GM08714 (cell line): ENCODE results near the gene APBB2.
"Not testable (repeated sequence)": the region's sequence is repeated elsewhere in the genome, so short reads cannot be mapped to it uniquely, and the experiment has no call there.

Experiments
- H3K4me3 ChIP-seq: fragments of 200-500 bp; sonication (Bioruptor generic); 2 replicates; pipeline ENCODE4 v1.5.1; 2014; ENCODE audit warnings: mild to moderate bottlenecking, low read length, inconsistent platforms
- ZNF274 ChIP-seq: IDR thresholded peaks from 2 replicates; pipeline ENCODE4 v1.6.1; 2012; ENCODE audit warnings: mild to moderate bottlenecking, low read depth, low read length

The APBB2 gene

GRCh38 chr4:41079881-41080560 is 134.3 kb downstream of the APBB2 start:
- TF ChIP-seq ZNF274, result no peak
- H3K4me3 ChIP-seq, result no peak overlapping the region

DNA sequence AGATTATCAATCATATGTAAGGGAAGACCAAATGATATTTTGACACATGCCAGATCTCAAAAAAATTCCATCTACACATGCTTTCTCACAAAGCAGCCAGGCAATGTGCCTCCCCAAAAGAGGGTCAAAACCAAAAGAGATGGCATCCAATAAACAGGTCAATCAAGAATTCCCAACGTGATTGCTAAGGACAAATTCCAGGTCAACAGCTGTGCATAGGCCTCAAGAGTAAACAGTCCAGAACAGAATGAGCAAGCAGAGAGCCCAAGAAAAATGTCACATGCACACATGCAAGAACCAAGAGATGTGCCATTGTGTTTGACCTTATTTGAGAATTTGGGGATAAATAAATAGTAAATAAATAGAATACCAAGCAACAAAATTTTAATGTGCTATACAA is 136.7 kb downstream of the APBB2 start:
- no peak overlapping the region for H3K4me3 ChIP-seq
- TF ChIP-seq ZNF274, result no peak

DNA sequence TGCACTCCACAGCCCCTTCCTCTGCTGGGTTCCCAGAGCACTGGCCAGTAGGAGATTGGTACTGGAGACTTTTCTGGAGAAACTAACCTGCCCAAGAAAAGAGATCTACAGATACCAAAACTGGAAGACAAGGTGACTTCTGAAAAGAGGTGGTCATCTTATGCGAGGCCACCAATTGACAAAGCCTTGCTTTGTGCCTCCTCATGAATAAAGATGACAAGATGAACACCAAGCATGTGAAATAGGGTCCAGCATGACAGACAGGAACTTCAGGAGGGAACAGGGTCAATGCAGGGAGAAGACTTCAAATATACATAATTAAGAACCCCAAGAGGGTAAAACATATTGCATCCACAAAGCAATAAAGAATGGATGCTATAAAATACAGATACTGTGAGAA is 137.9 kb downstream of the APBB2 start:
- no peak for TF ChIP-seq ZNF274
- H3K4me3 ChIP-seq, result no peak overlapping the region

DNA sequence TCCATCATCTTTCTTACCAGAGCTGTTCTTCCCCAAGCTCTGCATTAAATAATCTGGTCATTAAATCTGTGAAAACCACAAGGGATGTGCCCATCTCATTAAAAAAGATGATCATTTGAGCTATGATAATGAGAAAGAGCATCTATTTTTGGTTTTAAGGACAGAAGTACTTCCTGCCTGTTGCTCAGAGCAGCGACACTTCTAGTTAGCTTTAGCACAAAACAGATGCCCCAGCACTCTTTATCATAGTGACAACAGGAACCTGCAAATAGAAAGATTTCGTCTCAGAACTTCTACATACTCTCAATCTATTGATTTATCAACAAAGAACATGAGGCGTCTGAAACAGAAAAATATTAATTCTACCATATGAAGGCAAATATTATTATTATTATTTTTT is 140.1 kb downstream of the APBB2 start:
- H3K4me3 ChIP-seq, result no peak overlapping the region
- TF ChIP-seq ZNF274, result no peak

GRCh38 chr4:41072021-41072777 is 142.1 kb downstream of the APBB2 start:
- no peak overlapping the region for H3K4me3 ChIP-seq
- TF ChIP-seq ZNF274, result no peak

DNA sequence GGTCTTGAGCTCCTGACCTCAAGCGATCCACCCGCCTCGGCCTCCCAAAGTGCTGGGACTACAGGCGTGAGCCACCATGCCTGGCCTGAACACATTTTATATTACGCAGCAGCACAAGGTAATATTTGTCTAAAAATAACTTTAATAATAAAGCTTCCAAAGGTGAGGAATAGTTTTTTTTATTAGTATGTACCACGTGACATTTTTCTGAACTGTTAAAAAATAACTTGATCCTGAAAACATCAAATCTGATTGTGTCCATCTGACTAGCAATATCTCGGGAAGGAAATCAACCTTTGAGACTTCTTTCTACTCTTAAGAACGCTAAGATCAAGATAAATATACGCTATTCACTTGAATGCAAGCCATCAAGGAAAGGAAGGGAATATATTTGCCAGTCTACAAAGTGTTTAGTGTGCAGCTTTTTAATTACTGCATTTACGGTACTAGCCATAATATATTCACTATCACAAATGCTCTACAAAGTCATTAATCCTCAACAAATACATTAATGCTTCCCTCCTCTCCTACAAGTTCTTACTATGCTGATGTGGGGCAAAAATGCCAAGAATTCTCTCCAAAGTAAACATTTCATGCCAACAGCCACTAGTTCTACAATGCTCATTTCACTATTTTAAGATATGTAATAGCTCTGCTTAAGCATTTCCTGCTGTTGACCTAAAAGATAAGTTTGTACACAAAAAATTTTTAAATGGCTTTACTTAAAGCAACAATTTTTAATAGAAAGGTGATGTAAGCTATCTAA is 143.6 kb downstream of the APBB2 start:
- no peak for TF ChIP-seq ZNF274
- no peak overlapping the region for H3K4me3 ChIP-seq

GRCh38 chr4:41069838-41070237 is 144.5 kb downstream of the APBB2 start:
- no peak overlapping the region for H3K4me3 ChIP-seq
- TF ChIP-seq ZNF274, result no peak

GRCh38 chr4:41069257-41069656 is 145.1 kb downstream of the APBB2 start:
- no peak for TF ChIP-seq ZNF274
- H3K4me3 ChIP-seq, result no peak overlapping the region

GRCh38 chr4:41067369-41067768 is 147.0 kb downstream of the APBB2 start:
- no peak for TF ChIP-seq ZNF274
- H3K4me3 ChIP-seq, result no peak overlapping the region

- TF ChIP-seq ZNF274, result no peak
Measured at GRCh38 chr4:41066049-41066448, 148.3 kb downstream of the APBB2 start.

GRCh38 chr4:41065434-41066006 is 148.8 kb downstream of the APBB2 start:
- no peak overlapping the region for H3K4me3 ChIP-seq
- no peak for TF ChIP-seq ZNF274

More at GRCh38 chr4:41066049-41066448, 148.3 kb downstream of the APBB2 start:
- no peak overlapping the region for H3K4me3 ChIP-seq

GRCh38 chr4:41064953-41065352 is 149.4 kb downstream of the APBB2 start:
- TF ChIP-seq ZNF274, result no peak
- no peak overlapping the region for H3K4me3 ChIP-seq

DNA sequence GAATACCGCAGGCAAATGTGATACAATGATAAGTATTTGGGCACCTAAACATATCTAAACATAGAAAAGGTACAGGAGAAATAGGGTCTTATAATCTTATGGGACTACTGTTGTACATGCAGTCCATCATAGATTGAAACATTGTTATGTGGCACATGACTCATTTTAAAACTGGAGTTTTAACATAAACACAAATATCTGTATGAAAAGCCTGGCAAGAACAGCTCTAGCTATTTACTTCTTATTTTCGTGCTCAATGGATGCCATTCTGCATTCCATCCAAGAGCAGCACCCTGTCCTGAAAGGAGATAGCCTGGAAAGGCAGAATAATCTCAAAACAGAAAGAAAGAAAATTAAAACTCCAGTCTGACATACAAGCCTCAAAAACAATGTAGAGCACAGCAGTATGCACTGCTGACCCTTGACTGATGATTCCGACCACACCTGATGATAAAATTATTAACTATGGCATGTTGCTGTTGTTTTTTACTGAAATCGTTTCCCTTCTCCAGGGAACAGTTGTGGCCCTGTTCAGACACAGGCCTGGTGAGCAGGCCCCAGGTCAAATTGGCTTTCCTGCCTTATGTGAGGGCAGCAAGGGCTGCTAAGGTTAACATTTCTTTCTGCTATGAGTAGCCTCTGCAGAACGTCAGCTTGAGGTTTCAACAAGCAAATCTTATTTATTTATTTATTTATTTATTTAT is 152.7 kb downstream of the APBB2 start:
- no peak for TF ChIP-seq ZNF274
- no peak overlapping the region for H3K4me3 ChIP-seq

- TF ChIP-seq ZNF274, result no peak
- no peak overlapping the region for H3K4me3 ChIP-seq
Measured at GRCh38 chr4:41060352-41061334, 153.7 kb downstream of the APBB2 start.

DNA sequence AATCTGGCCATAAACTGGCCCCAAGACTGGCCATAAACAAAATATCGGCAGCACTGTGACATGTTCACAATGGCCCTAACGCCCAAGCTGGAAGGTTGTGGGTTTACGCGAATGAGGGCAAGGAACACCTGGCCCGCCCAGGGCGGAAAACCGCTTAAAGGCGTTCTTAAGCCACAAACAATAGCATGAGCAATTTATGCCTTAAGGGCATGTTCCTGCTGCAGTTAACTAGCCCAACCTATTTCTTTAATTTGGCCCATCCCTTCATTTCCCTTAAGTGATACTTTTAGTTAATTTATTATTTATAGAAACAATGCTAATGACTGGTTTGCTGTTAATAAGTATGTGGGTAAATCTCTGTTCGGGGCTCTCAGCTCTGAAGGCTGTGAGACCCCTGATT is 154.9 kb downstream of the APBB2 start:
- not testable (repeated sequence) for H3K4me3 ChIP-seq
